Loucy (cell line): ENCODE data around the gene COMMD1.

Experiments used
- EZH2phosphoT487 ChIP-seq: fragments of 200-600 bp; IDR thresholded peaks from 2 replicates; pipeline ENCODE4 v1.6.1; 2018; ENCODE audit warnings: antibody characterized with exemption, mild to moderate bottlenecking, moderate library complexity, borderline replicate concordance
- TF ChIP-seq, protein P1 (sequence below): fragments of 200-600 bp; sonication (generic); conservative IDR thresholded peaks from 2 replicates; pipeline ENCODE4 v1.5.1; 2014; ENCODE audit warnings: mild to moderate bottlenecking, antibody characterized with exemption, low read length

DNA sequence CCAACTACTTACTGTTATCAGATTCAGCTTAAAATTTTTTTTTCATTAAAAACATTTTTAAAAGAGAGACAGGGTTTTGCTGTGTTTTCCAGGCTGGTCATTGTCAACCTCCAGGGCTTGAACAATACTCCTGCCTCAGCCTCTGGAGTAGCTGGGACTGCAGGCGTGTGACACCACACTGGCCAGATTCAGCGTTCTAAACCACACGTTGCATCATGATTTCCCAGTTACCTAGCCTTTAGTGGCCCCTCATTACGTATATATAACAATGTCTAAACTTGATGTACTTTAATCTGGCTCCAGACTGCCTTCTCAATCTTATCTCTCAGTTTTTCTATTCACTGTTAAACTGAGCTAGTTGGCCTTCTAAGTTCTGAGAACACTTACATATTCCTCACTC, 89.6 kb downstream of the COMMD1 start:
- TF ChIP-seq, protein P1, sequence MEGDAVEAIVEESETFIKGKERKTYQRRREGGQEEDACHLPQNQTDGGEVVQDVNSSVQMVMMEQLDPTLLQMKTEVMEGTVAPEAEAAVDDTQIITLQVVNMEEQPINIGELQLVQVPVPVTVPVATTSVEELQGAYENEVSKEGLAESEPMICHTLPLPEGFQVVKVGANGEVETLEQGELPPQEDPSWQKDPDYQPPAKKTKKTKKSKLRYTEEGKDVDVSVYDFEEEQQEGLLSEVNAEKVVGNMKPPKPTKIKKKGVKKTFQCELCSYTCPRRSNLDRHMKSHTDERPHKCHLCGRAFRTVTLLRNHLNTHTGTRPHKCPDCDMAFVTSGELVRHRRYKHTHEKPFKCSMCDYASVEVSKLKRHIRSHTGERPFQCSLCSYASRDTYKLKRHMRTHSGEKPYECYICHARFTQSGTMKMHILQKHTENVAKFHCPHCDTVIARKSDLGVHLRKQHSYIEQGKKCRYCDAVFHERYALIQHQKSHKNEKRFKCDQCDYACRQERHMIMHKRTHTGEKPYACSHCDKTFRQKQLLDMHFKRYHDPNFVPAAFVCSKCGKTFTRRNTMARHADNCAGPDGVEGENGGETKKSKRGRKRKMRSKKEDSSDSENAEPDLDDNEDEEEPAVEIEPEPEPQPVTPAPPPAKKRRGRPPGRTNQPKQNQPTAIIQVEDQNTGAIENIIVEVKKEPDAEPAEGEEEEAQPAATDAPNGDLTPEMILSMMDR, result no peak
- TF ChIP-seq EZH2phosphoT487, result no peak
